Prostate gland (tissue), 2 donors: ENCODE data around the gene SCGB1A1.

ENCODE experiments used
- CTCF ChIP-seq, 4 experiments: fragments of 200-600 bp in 2 of 4; fragments of 450-650 bp in 2 of 4; sonication (generic) in 2 of 4; IDR thresholded peaks; 1 replicate in 3 of 4; 2 replicates in 1 of 4; pipeline ENCODE4 v1.5.1; 2016 to 2019; ENCODE audit warnings: antibody characterized with exemption in 4 of 4, mild to moderate bottlenecking in 2 of 4, moderate library complexity in 2 of 4
- POLR2A ChIP-seq: fragments of 450-650 bp; IDR thresholded peaks from one replicate; pipeline ENCODE4 v1.6.1; 2016; ENCODE audit warnings: antibody characterized with exemption, mild to moderate bottlenecking
- POLR2AphosphoS5 ChIP-seq: sonication (generic); formaldehyde crosslinking; IDR thresholded peaks from one replicate; pipeline ENCODE4 v1.6.1; 2017; ENCODE audit warnings: antibody characterized with exemption

- TF ChIP-seq CTCF (IDR thresholded peaks at IDR 0.05) (peak; percentile 41 to 82 (median 80)), POLR2A (no peak), POLR2AphosphoS5 (peak; percentile 71)
These were observed 23.9 kb upstream of the SCGB1A1 start for GRCh38 chr11:62394825-62395538.
